ENCODE results near the gene KRT85. TPM values are rescaled to one million over a fixed set of nuclear protein-coding genes. Genes with fewer than 3 reads are reported as not detected.
"Not testable (repeated sequence)": the region's sequence is repeated elsewhere in the genome, so short reads cannot be mapped to it uniquely, and the experiment has no call there.

KRT85 gene
- polyA plus RNA-seq, 2 of the 4 experiments (the other 2 are of a cell fraction), result 3.7 TPM; not detected in 1

DNA sequence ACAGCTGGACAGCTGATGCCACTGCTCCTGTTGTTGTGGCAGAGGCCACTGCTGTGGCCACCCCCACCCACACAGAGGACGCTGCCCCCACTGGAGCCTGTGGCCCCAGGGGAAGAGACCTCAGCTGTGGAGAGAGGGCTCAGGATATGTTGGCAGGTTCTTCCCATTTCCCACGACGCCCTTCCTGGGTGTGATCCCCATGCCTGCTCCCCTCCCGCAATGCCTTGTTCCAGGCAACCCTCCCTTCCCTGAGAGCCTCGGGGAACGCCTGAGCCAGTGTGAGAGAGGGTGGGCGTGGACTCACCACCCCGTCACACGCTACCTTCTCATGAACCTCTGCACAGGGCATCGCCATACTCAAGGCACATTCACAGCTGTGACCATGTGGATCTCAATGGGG, 44.5 kb upstream of the KRT85 start (continued):
- TF ChIP-seq CHD4 (IDR thresholded peaks at IDR 0.05; ENCODE audit: borderline replicate concordance) (no peak), RARB (CRISPR knock-in tag; IDR thresholded peaks at IDR 0.05) (no peak), CHD2 (IDR thresholded peaks at IDR 0.05; ENCODE audit: low read length, partially characterized antibody) (no peak), EHMT2 (IDR thresholded peaks at IDR 0.05; ENCODE audit: low read depth) (no peak), PHF8 (IDR thresholded peaks at IDR 0.05; ENCODE audit: borderline replicate concordance, low read depth) (no peak)

DNA sequence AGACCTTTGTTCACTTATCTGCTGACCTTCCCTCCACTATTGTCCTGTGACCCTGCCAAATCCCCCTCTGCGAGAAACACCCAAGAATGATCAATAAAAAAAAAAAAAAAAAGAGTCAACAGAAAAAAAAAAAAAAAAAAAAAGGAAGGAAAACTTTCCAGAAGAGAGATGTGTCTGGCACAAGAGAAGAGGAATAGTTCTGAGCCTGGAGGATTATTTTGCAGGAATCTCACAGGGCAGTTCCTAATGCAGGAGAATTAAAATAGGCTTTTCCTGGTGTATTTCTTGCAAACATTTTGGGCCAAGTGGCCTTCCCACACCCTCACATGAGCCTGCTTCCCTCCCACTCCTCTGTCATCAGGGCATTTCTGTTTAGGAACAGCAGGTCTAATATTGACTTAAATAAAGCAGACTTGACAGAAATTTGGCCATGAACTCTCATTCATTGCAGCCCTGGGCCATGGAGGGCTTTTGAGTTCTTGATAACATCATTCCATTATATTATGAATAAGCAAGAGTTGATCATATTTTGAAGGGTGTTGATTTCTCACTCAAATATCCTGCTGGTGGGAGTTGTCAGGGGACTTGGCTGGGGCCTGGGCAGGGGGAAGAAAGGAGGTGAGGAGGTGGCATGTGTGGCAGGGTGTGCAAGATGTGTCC, 43.4 kb upstream of the KRT85 start:
- H3K27ac ChIP-seq; H3K4me3 ChIP-seq; FAIRE-seq; POLR2A ChIA-PET; H3K9me3 ChIP-seq; H3K4me2 ChIP-seq; DNase-seq (ENCODE audit: low read depth in 1 of 2, low spot score in 1 of 2); ATAC-seq: not testable (repeated sequence)
- peaks cover 17% of the 10 kb centered on the region; the same call in 1 of the 3 replicates for H3K4me1 ChIP-seq
- WGBS (ENCODE audit: missing lambda C conversion rate), result 100% methylated on average over 1 of the region's 1 CpG
- CTCF ChIA-PET, result interaction anchor here (0.9 kb wide), 1 partner anchor 20 kb away, joined by 3 read pairs; no protein-coding TSS in a partner anchor

DNA sequence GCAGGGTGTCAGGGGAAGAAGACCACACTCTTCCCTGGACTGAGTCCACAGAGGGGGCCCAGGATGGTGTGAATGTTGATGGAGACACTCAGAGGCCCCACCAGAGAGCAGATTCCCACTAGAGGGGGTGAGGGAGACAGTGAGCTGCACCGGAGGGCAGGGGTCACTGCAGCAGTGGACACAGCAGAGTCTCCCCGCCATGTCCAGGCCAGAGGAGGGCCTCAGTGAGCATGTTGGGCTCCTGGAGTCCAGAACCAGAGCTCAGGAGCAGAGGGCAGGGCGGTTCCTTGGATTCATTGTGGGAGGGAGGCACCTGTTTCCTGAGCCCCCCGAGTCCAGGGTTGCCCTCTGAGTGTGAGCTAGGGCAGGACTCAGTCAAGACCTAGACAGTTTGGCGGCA, 40.6 kb upstream of the KRT85 start:
- FAIRE-seq, result no peak
- 84% methylated on average over 4 of the region's 5 CpGs for WGBS (ENCODE audit: missing lambda C conversion rate)

DNA sequence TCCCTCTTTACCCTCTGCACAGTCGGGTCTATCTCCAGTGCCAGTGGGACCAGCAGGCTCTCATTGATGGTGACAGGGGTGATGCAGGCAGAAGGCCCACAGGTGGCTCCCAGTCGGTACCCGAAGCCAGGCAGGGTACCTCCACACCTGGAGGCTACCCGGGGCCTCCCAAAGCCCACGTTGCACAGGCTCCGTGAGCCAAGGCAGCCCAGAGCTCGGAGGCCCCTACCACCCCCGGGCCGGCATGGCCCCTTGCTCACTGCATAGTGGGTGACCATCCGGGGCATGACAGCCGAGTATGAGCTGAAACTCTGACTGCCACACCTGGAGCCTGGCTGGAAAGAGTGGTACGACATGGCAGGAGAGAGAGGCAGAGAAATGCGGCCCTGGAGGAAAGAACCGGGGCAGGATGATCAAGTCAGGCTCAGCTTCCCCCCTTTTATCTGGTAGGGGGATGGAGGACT, 38.7 kb upstream of the KRT85 start, which contains the start of gene KRT82:
Gene KRT82, minus strand, starts transcription at position 414 of the 464 bp plus-strand sequence. Its CDS starts 58 bp downstream, at position 356.
- 83% methylated on average over 7 of the region's 14 CpGs for WGBS (ENCODE audit: missing lambda C conversion rate)
- CTCF ChIA-PET, result interaction anchor here (1.2 to 1.5 kb wide), 2 partner anchors 78 to 249 kb away, joined by 3 read pairs; no protein-coding TSS in a partner anchor
- FAIRE-seq (no peak), ATAC-seq (no peak), DNase-seq (ENCODE audit: low read depth in 1 of 2, low spot score in 1 of 2) (no peak)
- H3K4me2 ChIP-seq, result no peak within 1 kb of the TSS
- H3K4me3 ChIP-seq, result no peak within 1 kb of the TSS
- no peak within 1 kb of the TSS for H3K27ac ChIP-seq
- no peaks in the 10 kb centered on the region for H3K4me1 ChIP-seq
- POLR2A ChIA-PET, result no interaction called here
- TF ChIP-seq ZC3H11A (IDR thresholded peaks at IDR 0.05), result no peak
- TF ChIP-seq, protein P1, sequence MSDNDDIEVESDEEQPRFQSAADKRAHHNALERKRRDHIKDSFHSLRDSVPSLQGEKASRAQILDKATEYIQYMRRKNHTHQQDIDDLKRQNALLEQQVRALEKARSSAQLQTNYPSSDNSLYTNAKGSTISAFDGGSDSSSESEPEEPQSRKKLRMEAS (IDR thresholded peaks at IDR 0.05), result no peak
- TF ChIP-seq FOXS1 (CRISPR knock-in tag; IDR thresholded peaks at IDR 0.05), result no peak
- TF ChIP-seq SMC3 (IDR thresholded peaks at IDR 0.05), result no peak
- TF ChIP-seq, protein P2, sequence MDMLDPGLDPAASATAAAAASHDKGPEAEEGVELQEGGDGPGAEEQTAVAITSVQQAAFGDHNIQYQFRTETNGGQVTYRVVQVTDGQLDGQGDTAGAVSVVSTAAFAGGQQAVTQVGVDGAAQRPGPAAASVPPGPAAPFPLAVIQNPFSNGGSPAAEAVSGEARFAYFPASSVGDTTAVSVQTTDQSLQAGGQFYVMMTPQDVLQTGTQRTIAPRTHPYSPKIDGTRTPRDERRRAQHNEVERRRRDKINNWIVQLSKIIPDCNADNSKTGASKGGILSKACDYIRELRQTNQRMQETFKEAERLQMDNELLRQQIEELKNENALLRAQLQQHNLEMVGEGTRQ (IDR thresholded peaks at IDR 0.05), result no peak
- no peak for TF ChIP-seq RARB (CRISPR knock-in tag; IDR thresholded peaks at IDR 0.05)
- no peak for TF ChIP-seq ZFP36 (IDR thresholded peaks at IDR 0.05; ENCODE audit: borderline replicate concordance, partially characterized antibody)
- TF ChIP-seq CHD4 (IDR thresholded peaks at IDR 0.05; ENCODE audit: borderline replicate concordance), result no peak
- no peak for TF ChIP-seq CBX8 (IDR thresholded peaks at IDR 0.05)
- TF ChIP-seq JUNB (IDR thresholded peaks at IDR 0.05), result no peak
- no peak for TF ChIP-seq GATA3 (IDR thresholded peaks at IDR 0.05; ENCODE audit: borderline replicate concordance)
- TF ChIP-seq HOXB5 (CRISPR knock-in tag; IDR thresholded peaks at IDR 0.05), result no peak
- TF ChIP-seq, protein P3, sequence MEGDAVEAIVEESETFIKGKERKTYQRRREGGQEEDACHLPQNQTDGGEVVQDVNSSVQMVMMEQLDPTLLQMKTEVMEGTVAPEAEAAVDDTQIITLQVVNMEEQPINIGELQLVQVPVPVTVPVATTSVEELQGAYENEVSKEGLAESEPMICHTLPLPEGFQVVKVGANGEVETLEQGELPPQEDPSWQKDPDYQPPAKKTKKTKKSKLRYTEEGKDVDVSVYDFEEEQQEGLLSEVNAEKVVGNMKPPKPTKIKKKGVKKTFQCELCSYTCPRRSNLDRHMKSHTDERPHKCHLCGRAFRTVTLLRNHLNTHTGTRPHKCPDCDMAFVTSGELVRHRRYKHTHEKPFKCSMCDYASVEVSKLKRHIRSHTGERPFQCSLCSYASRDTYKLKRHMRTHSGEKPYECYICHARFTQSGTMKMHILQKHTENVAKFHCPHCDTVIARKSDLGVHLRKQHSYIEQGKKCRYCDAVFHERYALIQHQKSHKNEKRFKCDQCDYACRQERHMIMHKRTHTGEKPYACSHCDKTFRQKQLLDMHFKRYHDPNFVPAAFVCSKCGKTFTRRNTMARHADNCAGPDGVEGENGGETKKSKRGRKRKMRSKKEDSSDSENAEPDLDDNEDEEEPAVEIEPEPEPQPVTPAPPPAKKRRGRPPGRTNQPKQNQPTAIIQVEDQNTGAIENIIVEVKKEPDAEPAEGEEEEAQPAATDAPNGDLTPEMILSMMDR (IDR thresholded peaks at IDR 0.05), result no peak
- TF ChIP-seq NR3C1 (IDR thresholded peaks at IDR 0.05), result no peak
- no peak for TF ChIP-seq MAFK (IDR thresholded peaks at IDR 0.05; ENCODE audit: partially characterized antibody)
- no peak for TF ChIP-seq PHF8 (IDR thresholded peaks at IDR 0.05; ENCODE audit: borderline replicate concordance, low read depth)
- TF ChIP-seq TFCP2L1 (CRISPR knock-in tag; IDR thresholded peaks at IDR 0.05), result no peak
- no peaks in the 10 kb centered on the region for H3K9me3 ChIP-seq

More for the DNA sequence above, 40.6 kb upstream of the KRT85 start:
- ChIA-PET POLR2A (no interaction called here), CTCF (interaction anchor here (1.1 to 1.4 kb wide), 2 partner anchors 99 to 463 kb away, joined by 4 read pairs; no protein-coding TSS in a partner anchor)
- Histone ChIP-seq H3K4me3 (no peak overlapping the region), H3K4me2 (no peak overlapping the region), H3K4me1 (peaks cover 1% of the 10 kb centered on the region; the same call in 1 of the 3 replicates), H3K27ac (no peak overlapping the region), H3K9me3 (no peaks in the 10 kb centered on the region)
- ATAC-seq (peak; percentile 41 to 70; a peak in 5 of 6 replicates), DNase-seq (ENCODE audit: low read depth in 1 of 2, low spot score in 1 of 2) (peak in 1 of 2 experiments; percentile 26)
- TF ChIP-seq POLR2A (IDR thresholded peaks at IDR 0.05; ENCODE audit: low read length) (no peak), RAD21 (conservative IDR thresholded peaks at IDR 0.05 in 1 of 2, IDR thresholded peaks at IDR 0.05 in 1 of 2) (peak in 1 of 2 experiments; percentile 16; a peak in 2 of 5 replicates), RCOR1 (IDR thresholded peaks at IDR 0.05; ENCODE audit: low read depth, low read length) (no peak)
